NCI-H1092 (cell line): ENCODE results near the gene ACP5.

ENCODE experiments used
- DNase-seq: peaks from one replicate; lab custom pipeline; 2025; lab: John Stamatoyannopoulos, UW

ACP5 gene

GRCh38 chr19:11547929-11548700, 29.3 kb downstream of the ACP5 start:
- DNase-seq, result no peak

- no peak for DNase-seq
Measured at GRCh38 chr19:11541238-11541637, 36.2 kb downstream of the ACP5 start.

- DNase-seq, result no peak
Measured at GRCh38 chr19:11540645-11541044, 36.8 kb downstream of the ACP5 start.

DNA sequence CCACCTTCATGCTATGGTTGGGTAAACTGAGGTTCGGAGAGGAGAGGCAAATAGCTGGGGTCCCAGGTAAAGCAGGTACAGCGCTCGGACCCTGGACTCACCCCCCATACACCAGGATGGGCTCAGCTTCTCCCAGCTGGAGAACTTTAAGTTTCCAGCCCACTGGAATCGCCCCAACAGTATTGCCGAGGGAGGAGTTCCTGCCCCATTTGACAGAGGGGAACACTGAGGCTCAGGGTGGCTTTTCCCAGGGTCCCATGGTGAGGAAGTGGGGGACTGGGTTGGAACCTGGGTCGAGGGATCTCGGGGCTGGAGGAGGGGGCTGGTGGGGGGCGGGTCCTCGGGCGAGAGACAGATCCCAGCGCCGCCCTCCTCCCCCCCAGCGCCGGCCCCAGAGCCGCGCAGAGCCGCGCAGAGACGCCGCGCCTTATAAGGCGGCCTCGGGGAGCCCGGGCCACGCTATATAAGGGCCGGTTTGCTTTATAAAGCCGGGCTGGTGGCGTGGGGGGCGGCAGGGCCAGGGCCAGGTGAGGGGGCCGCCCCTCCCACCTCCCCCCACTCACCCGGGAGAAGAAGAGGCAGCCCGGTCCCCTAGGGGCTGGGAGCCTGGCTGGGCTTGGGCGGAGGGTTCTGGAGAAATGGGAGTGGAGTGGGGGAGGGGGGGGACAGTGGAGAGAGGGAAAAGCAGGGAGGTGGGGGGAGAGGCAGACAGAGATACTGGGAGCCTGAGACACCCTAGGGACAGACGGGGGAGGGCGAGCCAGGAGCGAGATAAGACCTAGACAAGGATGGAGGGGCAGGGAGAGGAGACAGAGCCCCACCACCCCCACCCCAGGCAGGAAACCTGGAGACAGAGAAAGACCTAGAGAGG, 37.7 kb downstream of the ACP5 start:
- DNase-seq, result no peak

DNA sequence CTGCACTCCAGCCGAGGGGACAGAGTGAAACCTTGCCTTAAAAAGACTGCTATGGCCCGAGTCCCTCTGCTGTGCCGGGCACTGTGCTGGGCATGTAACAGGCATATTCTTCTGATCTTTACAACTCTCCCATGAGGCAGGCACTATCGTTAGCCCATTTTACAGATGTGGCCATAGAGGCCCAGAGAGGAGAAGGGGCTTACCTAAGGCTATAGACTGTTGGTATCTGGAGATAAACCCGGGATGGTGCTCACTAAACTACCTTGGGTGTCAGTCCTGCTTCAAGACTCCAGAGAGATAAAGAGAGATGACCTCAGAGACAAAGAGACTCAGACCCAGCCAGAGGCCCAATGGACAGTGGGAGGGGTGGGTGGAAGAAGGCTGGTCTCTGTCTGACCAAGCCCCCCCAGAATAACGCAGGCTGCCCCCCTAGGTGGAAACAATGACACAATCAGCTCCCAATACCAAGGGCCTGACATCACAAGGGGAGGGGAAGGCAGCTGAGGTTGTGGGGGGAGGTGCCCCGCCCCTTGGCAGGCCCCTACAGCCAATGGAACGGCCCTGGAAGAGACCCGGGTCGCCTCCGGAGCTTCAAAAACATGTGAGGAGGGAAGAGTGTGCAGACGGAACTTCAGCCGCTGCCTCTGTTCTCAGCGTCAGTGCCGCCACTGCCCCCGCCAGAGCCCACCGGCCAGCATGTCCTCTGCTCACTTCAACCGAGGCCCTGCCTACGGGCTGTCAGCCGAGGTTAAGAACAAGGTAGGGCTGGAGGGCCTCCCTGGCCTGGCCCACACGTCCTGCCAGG, 39.0 kb downstream of the ACP5 start, which contains the start of gene CNN1:
CNN1 (plus strand) TSS at position 620 of the 805 bp plus-strand sequence; CDS start at position 697, 77 bp downstream.
- DNase-seq, result no peak

GRCh38 chr19:11535792-11536595, 41.5 kb downstream of the ACP5 start:
- DNase-seq, result peak; percentile 69

GRCh38 chr19:11534948-11535347, 42.5 kb downstream of the ACP5 start:
- no peak for DNase-seq

DNA sequence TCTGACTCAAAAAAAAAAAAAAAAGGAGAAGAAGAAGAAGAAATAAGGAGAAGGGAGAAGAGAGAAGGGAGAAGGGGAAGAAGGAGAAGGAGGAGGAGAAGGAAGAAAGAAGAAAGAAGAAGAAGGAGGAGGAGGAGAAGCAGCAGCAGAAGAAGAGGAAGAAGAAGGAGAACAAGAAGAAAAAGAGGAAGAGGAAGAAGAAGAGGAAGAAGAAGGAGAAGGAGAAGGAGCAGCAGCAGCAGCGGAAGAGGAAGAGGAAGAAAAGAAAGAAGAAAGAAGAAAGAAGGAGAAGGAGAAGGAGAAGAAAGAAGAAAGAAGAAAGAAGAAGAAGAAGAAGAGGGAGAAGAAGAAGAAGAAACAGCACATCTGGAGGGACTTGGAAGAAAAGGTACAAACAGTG, 42.9 kb downstream of the ACP5 start:
- DNase-seq, result no peak

- DNase-seq, result peak; percentile 94
Measured at GRCh38 chr19:11530432-11530831, 47.0 kb downstream of the ACP5 start.

DNA sequence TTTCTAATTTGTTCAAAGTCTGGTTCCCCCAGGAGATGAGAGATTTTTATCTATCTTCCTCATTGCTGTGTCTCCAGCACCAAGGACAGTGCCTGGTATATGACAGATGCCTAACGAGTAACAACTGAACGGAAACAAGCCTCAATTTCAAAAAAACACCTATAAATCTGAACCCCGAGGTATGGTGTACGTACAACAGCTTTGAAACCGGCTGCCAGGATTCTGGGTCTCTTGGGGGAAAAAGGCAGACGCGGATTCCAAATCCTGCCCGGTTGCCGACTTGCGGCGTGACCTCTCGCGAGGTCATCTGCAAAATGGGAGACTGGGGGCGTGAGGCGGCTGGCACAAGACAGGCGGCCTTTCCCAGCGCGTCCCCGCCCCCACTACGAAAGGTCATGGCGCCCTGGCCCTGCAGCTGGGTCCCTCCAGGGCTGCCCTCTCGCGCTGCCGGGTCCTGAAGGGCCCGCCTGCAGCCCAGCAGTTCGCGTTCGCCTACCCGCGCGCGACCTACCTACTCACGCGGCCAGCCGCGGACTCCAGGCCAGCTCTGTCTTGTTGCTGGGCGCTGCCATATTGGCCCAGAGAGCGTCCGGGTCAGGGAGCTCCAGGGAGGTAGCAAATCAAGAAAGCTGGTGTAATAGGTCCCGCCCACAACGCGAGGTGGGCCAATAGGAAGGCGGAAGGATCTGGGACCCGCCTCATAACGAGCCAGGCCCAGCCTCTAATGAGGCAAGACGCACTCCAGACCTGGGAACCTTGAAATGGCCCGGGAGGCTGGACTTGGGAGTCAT, 48.7 kb downstream of the ACP5 start, which contains the start of gene ECSIT:
ECSIT (minus strand) TSS at position 584 of the 791 bp plus-strand sequence. CDS start 9,964 bp downstream, outside the sequence.
- peak; percentile 95 for DNase-seq
